HG02938 (cell line): ENCODE results near the gene MCC.

Source experiments
- ATAC-seq: cut with Tn5 transposase; IDR thresholded peaks from one replicate; pipeline ENCODE4 v1.9.1; 2021; ENCODE audit warnings: mild to moderate bottlenecking, moderate library complexity; ENCODE audit not compliant: unreplicated experiment

Gene MCC

DNA sequence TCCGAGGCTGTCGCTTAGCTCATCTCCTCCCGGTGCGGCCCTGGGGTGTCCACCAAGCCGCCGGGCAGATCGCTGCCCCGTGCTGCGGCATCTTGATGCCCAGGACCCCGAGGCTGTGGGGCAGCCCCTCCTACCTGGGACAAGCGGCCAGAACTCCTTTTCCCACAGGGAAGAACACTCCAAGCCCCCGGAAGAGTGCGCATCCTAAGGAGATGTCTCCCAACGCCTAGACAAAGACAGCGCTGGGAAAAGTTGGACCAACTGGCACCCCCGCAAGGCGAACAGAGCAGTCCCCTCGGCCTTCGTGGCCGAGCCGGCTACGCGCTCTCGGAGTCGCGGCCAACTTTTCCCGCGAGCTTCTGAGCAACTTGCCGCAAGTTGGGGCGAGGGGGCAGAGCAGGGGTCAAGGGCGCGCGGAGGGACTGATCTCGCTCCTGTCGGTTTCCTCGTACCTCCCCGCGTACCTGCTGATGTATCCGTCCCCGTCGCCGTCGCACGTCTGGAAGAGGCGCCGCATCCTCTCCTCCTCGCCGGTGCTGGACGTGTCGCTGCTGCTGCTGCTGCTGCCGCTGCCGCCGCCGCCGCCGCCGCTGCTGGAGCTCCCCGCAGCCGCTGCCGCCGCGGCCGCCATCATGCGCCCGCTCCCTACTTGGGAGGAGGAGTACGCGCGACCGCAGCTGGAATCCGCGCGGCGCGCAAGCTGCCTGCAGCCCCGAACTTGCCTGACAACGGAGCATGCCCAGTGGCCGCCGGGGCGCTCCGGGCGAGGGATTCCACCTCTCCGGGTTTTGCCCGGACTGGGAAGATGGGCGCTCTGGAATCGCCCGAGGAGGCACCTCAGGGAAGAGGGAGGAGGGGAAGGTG, at the start of gene MCC:
TSS of gene MCC (minus strand) at position 673 of the 864 bp plus-strand sequence.
- no peak for ATAC-seq

DNA sequence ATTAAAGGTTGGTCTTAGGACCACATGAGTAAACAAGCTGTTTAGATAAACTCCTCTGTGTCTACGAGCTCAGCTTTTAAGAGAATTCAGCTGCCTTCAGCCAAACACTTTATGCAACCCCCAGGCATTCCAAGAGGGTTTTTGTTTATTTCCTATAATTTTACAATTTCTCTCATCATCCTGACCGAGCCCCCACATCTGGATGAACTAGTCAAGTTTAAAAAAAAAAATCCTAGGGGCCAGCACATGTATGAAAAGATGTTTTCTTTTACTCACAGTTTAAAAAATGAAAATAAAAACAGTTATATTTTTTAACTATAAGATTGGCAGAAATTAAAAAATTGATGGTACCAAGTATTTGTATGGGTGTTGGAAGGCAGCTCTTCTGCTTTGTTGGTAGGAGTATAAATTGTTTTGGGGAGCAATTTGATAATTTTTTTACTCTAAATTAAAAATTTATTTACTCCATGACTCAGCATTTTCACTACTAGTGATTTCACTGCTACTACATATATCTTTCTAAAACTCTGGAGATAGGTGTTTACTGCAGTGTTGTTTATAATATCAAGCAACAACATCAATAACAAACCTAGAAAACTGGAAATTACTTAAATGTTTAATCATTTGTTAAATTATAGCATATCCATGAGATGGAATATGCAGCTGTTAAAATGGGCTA, 43.4 kb upstream of the MCC start:
- no peak for ATAC-seq

DNA sequence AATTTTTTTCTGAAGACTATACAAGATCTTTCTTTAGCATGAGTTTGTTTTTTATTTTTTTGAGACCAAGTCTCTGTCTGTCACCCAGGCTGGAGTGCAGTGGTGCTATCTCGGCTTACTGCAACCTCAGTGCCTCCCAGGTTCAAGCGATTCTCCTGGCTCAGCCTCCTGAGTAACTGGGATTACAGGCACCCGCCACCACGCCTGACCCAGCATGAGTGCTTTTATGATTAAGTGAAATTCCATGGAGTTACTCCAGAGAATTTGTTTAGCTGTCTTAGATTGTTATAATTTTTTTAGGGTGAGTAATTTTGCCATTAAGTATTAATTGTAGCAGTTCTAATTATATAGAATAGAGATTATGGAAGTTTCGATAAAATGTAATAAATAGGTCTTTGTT, 39.5 kb upstream of the MCC start:
- ATAC-seq, result no peak

- no peak for ATAC-seq
These were observed 38.2 kb upstream of the MCC start for GRCh38 chr5:113526421-113526820.

DNA sequence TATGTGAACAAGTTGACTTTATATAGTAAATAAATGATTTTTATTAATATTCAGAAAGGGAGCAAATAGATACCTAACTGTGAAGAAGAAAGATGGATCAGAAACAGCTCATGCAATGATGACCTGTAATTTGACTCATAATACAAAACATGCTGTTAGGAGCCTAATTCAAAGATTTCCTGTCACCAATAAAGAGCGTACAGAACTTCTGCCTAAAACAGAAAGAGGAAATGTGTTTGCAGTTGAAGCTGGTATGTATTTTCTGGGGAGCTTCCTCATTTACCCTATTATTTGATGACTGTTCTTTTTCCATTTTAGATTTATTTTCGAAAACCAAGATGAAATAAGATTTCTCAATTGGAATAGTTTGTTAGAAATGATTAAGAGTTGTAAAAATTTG, 36.7 kb upstream of the MCC start:
- ATAC-seq, result peak; percentile 49

- ATAC-seq, result no peak
These were observed 34.9 kb upstream of the MCC start for GRCh38 chr5:113523168-113523567.

- no peak for ATAC-seq
These were observed 32.6 kb upstream of the MCC start for GRCh38 chr5:113520899-113521298.

DNA sequence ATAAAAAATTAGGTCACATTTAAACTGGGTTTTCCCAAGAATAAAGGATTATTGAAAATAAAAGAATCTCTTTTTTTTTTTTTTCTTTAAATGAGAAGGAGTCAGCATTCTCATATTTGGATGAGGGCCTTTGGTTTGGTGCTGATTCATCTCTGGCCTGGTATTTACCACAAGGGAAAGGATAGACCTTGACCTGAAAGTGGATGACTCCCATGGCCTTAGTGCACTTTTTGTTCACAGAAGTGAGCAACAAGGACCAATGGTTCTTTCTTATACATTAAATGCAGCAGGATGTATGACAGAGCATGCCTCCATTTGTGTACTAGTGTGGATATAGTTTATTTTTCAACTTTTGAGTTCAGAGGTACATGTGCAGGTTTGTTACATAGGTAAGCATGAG, 32.2 kb upstream of the MCC start:
- ATAC-seq, result peak; percentile 82

GRCh38 chr5:113519412-113519811, 31.2 kb upstream of the MCC start:
- no peak for ATAC-seq

- ATAC-seq, result no peak
These were observed 30.6 kb upstream of the MCC start for GRCh38 chr5:113518884-113519283.

- no peak for ATAC-seq
These were observed 26.0 kb upstream of the MCC start for GRCh38 chr5:113514289-113514635.

DNA sequence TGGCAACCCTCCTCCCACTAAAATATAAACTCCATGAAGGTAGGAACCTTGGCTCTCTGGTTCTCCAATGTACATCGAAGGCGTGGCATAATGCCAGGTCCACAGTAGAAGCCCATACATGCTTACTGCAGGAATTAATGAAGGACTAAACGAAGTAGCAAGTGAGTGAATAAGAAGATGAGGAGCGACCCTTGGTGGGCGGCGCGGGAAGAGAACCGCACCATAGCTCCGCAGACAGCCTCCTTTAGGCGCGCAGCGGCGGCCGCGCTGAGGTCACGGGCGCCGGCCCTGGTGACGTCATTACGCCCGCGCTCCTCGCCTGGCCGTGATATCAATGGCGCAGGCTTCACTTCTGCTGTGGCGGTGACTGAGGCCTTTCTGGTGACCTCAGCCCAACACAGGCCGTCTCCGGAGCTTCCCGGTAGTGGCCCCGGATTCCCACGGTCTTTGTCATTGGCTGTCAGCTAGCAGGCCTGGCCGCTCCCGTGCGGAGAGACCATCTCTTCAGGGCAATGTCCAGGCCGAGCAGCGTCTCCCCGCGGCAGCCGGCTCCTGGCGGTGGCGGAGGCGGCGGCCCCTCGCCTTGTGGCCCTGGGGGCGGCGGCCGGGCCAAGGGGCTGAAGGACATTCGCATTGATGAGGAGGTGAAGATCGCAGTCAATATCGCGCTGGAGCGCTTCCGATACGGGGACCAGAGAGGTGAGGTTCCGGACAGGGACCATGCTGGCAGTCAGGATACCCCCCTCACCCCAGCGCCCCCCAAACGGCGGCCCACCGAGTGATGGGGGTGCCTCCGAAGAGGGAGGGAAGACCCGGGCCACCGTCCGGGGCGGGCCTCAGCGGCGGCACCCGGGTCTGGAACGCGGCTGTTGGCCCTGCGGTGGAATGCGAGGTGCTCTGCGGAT, 25.4 kb upstream of the MCC start, which contains the start of gene YTHDC2:
TSS of gene YTHDC2 (plus strand) at position 311 of the 905 bp plus-strand sequence. CDS start at position 513, 202 bp downstream.
- ATAC-seq, result peak; percentile 98

DNA sequence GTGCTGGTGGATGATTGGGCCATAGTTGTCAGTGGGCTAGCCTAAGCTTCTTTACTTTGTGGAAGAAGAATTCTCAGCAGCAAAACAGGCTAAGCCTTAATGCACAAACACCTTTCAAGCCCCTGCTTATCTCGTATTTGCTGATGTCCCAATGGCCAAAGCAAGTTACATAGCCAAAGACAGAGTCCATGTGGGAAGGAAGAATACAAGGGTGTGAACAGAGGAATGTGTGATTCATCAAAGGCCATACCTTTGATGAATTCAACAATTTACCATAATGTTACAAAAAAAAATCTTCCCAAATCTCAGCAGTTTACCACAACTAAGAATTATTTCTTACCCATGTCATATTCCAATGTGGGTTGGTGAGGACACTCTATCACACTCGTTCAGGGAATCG, 24.1 kb upstream of the MCC start:
- ATAC-seq, result no peak

DNA sequence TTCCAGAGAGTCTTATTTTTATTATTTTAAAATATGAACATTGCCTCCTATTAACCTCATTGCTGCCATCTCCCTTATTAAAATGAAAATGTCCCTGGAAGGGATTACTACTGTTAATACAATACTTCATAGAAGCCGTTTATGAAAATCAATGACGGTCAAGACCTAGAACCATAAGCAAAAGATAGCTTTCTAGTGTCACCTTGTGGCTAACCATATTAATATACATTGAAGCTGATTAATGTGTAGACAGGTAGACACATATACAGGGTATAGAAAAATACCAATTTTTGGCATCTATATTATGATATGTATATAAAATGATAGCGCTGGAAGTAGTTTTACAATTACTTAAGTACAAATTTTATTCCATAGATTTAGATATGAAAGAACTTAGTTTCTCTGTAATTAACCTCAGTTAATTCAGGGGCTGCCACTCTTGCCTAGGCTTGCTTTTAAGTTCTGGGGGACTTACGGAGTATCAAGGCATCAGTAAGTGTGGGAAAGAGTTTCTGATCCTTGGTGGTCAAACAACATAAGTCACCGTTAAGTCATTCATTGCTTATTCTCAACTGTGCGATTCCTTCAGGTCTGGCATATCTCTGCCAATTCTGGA, 22.7 kb upstream of the MCC start:
- ATAC-seq, result no peak

- ATAC-seq, result no peak
These were observed 20.5 kb upstream of the MCC start for GRCh38 chr5:113508756-113509155.

GRCh38 chr5:113507601-113508000, 19.3 kb upstream of the MCC start:
- no peak for ATAC-seq

- ATAC-seq, result no peak
These were observed 16.9 kb upstream of the MCC start for GRCh38 chr5:113505181-113505580.

- no peak for ATAC-seq
These were observed 14.9 kb upstream of the MCC start for GRCh38 chr5:113503146-113503545.

GRCh38 chr5:113502073-113502472, 13.8 kb upstream of the MCC start:
- ATAC-seq, result no peak

GRCh38 chr5:113495422-113495841, 7.2 kb upstream of the MCC start:
- no peak for ATAC-seq

- no peak for ATAC-seq
These were observed 5.2 kb upstream of the MCC start for GRCh38 chr5:113493446-113493845.
